DMS114 treated with DMSO at 0.1 percent for 48 hours (cell line): ENCODE results near the gene RAD23A.
"Not testable (repeated sequence)": the region's sequence is repeated elsewhere in the genome, so short reads cannot be mapped to it uniquely, and the experiment has no call there.

Experiments
- DNase-seq: peaks from one replicate; lab custom pipeline; 2025; ENCODE audit not compliant: unreplicated experiment; lab: John Stamatoyannopoulos, UW

Gene RAD23A

DNA sequence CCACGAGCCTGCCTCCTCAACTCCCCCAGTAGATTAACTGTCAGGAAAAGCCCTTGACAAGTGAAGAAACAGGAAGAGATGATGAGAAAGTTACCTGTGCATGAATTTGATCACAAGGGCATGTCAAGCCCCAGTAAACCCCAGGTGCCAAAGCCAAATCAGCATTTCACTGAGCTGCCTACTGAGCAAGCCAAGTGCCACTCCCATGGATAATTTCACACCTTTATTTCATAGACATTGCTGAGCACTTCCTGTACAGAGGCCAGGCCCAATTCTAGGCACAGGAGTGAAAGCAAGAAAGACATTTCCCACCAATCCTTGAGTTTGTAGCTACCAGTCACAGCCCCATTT lies 8.9 kb downstream of the RAD23A start:
- DNase-seq, result no peak

DNA sequence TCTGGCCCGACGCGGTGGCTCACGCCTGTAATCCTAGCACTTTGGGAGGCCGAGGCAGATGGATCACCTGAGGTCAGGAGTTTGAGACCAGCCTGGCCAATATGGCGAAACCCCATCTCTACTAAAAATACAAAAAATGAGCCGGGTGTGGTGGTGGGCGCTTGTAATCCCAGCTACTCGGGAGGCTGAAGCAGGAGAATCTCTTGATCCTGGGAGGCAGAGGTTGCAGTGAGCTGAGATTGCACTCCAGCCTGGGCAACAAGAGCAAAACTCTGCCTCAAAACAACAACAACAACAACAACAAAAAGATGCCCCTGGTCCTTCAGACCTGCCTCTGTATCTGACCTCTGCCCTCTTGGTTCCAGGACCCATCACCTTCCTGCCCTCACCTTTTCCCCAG lies 9.9 kb downstream of the RAD23A start:
- DNase-seq, result not testable (repeated sequence)

- DNase-seq, result no peak
Measured at GRCh38 chr19:12955996-12956395, 10.3 kb downstream of the RAD23A start.

DNA sequence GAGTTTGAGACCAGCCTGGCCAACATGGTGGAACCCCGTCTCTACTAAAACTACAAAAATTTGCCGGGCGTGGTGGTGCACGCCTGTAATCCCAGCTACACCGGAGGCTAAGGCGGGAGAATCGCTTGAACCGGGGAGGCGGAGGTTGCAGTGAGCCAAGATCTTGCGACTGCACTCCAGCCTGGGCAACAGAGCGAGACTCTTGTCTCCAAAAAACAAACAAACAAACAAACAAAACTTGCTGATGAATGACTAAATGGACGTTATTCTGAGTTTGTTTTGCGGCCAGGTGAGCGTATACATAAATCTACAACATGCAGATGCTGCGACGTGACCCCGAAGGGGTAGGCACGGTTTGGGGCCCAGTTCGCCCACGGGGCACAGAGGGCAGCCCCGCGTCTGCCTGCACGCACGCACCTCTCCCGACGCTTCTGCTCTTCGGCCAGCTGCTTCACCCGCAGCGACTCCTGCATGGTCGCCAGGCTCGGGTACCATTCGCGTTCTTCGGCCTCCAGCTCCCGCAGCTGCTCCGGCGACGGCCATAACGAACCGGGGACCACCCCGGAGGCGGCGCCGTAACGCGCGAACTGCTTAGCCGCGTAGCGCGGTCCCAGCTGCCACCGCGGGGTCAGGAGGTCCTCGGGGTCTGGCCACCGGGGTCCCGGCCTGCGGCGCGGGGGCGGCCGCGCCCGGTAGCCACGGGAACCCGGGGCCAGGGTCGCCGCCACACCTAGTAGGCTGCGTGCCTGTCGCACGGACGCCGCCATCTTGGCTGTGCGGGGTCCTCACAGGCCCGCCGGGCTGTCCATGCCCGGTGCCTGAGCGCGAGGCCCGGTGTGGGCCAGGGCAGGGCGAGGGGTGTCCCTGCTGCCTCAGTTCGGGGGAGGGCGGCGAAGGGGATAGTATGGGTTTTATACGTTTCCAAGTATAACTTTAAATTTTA lies 11.1 kb downstream of the RAD23A start, which contains the start of gene GADD45GIP1:
GADD45GIP1 (minus strand) TSS at position 778 of the 943 bp plus-strand sequence; CDS start at position 767, 11 bp downstream.
- DNase-seq, result peak; percentile 37

- not testable (repeated sequence) for DNase-seq
Measured at GRCh38 chr19:12957389-12957952, 11.8 kb downstream of the RAD23A start.

- no peak for DNase-seq
Measured at GRCh38 chr19:12959481-12959880, 13.8 kb downstream of the RAD23A start.

DNA sequence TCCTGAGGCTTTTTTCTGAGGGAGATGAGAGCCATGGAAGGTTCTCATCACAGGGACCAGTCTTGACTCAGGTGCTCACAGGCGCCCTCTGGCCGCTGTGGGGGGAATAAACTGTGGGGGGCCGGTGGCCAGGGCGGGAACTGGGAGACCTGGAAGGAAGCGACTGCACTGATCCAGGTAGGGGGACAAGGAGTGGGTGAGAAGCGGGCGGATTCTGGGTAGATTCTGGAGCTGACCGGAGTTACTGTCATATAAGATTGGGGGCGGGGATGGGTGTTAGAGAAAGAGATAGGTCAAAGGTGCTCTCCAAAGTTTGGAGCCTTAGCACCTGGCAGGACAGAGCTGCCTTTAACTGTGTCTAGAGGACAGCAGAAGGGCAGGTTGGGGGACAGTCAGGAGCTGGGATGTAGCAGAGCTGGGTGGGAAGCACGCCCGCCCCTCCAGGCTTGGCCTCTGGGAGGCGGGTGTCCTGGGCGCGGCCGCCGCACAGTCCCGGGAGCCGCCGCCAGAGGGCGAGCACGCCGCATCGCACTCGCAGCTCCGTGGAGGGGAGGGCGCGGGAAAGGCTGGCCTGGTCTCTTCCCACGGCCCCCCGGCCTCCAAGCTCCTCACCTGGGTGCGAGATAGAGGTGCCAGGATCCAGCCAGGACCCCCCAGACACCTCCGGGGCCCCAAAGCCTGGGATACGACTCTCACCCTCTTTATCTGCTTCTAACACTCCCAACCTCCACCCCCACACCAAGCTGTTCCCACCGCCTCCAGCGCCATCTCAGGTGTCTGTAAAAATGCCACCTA lies 19.6 kb downstream of the RAD23A start:
- peak; percentile 30 for DNase-seq

DNA sequence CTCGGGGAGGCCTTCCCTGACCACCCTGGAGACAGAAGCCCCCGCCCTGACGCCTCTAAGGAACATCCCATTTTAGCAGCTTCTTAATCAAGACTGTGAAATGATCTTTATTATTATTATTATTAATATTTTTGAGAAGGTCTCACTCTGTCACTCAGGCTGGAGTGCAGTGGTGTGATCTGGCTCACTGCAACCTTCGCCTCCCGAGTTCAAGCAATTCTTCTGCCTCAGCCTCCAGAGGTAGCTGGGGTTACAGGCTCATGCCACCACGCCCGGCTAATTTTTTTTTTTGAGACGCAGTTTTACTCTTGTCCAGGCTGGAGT lies 20.1 kb downstream of the RAD23A start:
- no peak for DNase-seq

DNA sequence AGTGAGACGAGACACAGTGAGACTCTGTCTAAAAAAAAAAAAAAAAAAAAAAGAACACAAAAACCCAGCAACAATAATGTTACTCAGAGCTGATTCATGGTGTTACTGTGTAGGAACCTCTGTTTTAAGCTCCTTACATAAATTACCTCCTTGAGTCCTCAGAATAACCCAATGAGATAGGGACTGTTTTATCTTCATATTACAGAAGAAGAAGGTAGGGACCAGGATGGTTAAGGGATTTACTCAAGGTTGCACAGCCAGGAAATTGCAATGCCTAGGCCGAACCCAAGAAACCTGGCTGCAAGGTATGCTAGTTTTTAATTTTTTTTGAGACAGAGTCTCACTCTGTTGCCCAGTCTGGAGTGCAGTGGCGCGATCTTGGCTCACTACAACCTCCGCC lies 22.2 kb downstream of the RAD23A start:
- no peak for DNase-seq

- no peak for DNase-seq
Measured at GRCh38 chr19:12969292-12969988, 23.8 kb downstream of the RAD23A start, which contains the start of gene DAND5. Gene DAND5 (plus strand): TSS chr19:12969576. CDS start chr19:12969661, 85 bp downstream.

- no peak for DNase-seq
Measured at GRCh38 chr19:12970070-12970820, 24.6 kb downstream of the RAD23A start.

DNA sequence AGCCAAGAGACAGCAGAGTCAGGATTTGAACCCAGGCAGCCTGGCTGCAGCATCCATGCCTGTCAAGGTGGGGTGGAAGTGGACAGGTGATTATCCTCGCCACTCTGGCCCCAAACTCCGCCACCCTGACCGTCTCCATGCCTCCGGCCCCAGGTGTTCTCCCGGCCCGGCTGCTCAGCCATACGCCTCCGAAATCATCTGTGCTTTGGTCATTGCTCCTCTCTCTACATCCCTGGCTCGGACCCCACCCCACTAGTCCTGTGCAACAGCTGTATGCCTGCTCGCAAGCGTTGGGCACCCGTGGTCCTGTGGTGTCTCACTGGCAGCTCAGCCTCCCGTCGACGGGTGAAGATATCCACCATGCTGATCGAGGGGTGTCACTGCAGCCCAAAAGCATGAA lies 27.6 kb downstream of the RAD23A start:
- no peak for DNase-seq

- no peak for DNase-seq
Measured at GRCh38 chr19:12974301-12975220, 28.9 kb downstream of the RAD23A start.

GRCh38 chr19:12975221-12975741 lies 29.6 kb downstream of the RAD23A start:
- no peak for DNase-seq

DNA sequence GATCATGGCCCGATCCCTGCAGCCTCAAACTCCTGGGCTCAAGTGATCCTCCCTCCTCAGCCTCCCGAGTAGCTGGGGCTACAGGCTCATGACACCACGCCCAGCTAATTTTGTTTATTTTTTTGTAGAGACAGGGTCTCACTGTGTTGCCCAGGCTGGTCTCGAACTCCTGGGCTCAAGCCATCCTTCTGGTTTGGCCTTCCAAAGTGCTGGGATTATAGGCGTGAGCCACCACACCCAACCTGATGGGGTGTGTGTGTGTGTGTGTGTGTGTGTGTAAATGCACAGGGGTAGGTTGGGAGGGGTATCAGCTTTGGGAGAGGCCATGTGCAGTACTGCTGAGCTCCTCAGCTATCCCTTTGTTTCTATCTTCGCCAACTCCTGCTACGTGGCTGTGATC lies 30.4 kb downstream of the RAD23A start:
- not testable (repeated sequence) for DNase-seq

GRCh38 chr19:12979974-12980373 lies 34.3 kb downstream of the RAD23A start:
- no peak for DNase-seq

- DNase-seq, result no peak
Measured at GRCh38 chr19:12982648-12983047, 37.0 kb downstream of the RAD23A start.

- no peak for DNase-seq
Measured at GRCh38 chr19:12983091-12983490, 37.4 kb downstream of the RAD23A start.

GRCh38 chr19:12983542-12984142 lies 38.0 kb downstream of the RAD23A start:
- DNase-seq, result peak; percentile 49
